Vagina (tissue), 2 donors: ENCODE measurements around the gene C13orf46. TPM values are rescaled to one million over a fixed set of nuclear protein-coding genes. Genes with fewer than 3 reads are reported as not detected.
A peak's percentile ranks its signal among the peaks of the same experiment; 100 is the strongest.

Experiments
- DNase-seq, 2 donors: peaks; one replicate each; pipeline ENCODE4 v3.0.0-alpha.2; 2017; ENCODE audit errors: extremely low spot score in 2 of 2
- H3K27ac ChIP-seq: fragments of 200-600 bp; sonication (generic); one replicate; pipeline ENCODE4 v1.5.1; 2019
- H3K27me3 ChIP-seq: fragments of 200-600 bp; sonication (generic); one replicate; pipeline ENCODE4 v1.5.1; 2019
- H3K36me3 ChIP-seq, 2 donors: fragments of 200-600 bp; sonication (generic); one replicate each; pipeline ENCODE4 v1.5.1; 2017 to 2019
- H3K4me1 ChIP-seq: fragments of 200-600 bp; sonication (generic); one replicate; pipeline ENCODE4 v1.5.1; 2019
- H3K4me3 ChIP-seq, 2 donors: fragments of 200-600 bp; sonication (generic); 1 replicate in 1 of 2; 2 replicates in 1 of 2; pipeline ENCODE4 v1.5.1; 2016 to 2019
- H3K9me3 ChIP-seq: fragments of 200-600 bp; sonication (generic); one replicate; pipeline ENCODE4 v1.5.1; 2019
- POLR2A ChIP-seq, 2 donors: fragments of 450-650 bp; IDR thresholded peaks; one replicate each; pipeline ENCODE4 v1.6.1; 2017; ENCODE audit warnings: antibody characterized with exemption in 2 of 2, mild to moderate bottlenecking in 2 of 2, moderate library complexity in 2 of 2
- POLR2AphosphoS5 ChIP-seq, 2 donors: sonication (generic); formaldehyde crosslinking; IDR thresholded peaks; one replicate each; pipeline ENCODE4 v1.9.0; 2017; ENCODE audit warnings: antibody characterized with exemption in 2 of 2, mild to moderate bottlenecking in 2 of 2, low read depth in 1 of 2; ENCODE audit not compliant: insufficient read depth in 1 of 2
- intact Hi-C: fragments of 100-400 bp; cut with DNase I; formaldehyde crosslinking; loops from one replicate; pipeline ENCODE4 v1.15.1; 2023
- total RNA-seq: library from RNA; depleted of rRNA; stranded (reverse); fragments of >200 nt; gene quantifications from one replicate; pipeline ENCODE4 v1.2.3, GENCODE V29; 2016
- TF ChIP-seq, protein P1 (sequence below), 3 experiments: fragments of 450-650 bp in 2 of 3; fragments of 200-600 bp in 1 of 3; sonication (generic) in 1 of 3; IDR thresholded peaks; one replicate each; pipeline ENCODE4 v1.5.1; 2017 to 2019; ENCODE audit warnings: antibody characterized with exemption in 3 of 3, mild to moderate bottlenecking in 2 of 3, moderate library complexity in 2 of 3

C13orf46 gene
- total RNA-seq, 1 donor from 2014 or later, result not detected

DNA sequence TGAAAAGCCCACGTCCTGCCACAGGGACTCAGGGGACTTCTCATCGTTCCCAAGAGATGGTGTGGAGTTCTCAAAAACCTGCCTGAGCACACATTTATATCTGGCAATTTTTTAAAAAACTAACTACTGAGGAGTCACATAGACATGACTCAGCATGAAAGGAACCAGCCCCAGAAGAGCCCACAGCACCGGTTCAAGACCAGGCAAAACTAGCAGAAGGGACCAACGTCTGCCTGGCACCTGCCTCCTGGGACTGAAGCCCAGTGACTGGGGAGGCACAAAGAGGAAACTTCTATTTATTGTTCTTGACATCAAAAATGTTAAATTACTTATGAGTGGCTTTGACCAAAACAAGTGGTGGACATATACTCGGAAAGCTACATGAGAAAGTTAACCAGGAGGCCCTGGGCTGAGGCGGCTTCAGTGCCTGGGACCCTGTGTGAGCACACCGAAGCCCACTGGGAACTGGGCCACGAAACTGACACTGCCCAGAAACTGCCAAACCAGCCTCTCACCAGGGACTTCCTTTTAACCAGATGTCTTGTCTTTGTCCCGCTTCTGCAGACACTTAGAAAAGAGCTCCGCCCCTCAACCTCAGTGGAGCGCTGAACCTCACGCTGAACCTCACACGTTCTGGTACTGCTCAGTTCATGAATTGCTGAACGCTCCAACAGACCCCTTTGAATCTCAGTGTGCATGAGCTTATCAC lies 25.7 kb downstream of the C13orf46 start:
- TF ChIP-seq POLR2A (IDR thresholded peaks at IDR 0.05), result no peak
- TF ChIP-seq POLR2AphosphoS5 (IDR thresholded peaks at IDR 0.05; ENCODE audit: insufficient read depth in 1 of 2, low read depth in 1 of 2), result no peak
- TF ChIP-seq, protein P1, sequence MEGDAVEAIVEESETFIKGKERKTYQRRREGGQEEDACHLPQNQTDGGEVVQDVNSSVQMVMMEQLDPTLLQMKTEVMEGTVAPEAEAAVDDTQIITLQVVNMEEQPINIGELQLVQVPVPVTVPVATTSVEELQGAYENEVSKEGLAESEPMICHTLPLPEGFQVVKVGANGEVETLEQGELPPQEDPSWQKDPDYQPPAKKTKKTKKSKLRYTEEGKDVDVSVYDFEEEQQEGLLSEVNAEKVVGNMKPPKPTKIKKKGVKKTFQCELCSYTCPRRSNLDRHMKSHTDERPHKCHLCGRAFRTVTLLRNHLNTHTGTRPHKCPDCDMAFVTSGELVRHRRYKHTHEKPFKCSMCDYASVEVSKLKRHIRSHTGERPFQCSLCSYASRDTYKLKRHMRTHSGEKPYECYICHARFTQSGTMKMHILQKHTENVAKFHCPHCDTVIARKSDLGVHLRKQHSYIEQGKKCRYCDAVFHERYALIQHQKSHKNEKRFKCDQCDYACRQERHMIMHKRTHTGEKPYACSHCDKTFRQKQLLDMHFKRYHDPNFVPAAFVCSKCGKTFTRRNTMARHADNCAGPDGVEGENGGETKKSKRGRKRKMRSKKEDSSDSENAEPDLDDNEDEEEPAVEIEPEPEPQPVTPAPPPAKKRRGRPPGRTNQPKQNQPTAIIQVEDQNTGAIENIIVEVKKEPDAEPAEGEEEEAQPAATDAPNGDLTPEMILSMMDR (IDR thresholded peaks at IDR 0.05), result no peak
- DNase-seq, result no peak
- Histone ChIP-seq H3K36me3 (no peaks in the 10 kb centered on the region), H3K27ac (no peak overlapping the region), H3K4me1 (peaks cover 21% of the 10 kb centered on the region), H3K9me3 (no peaks in the 10 kb centered on the region), H3K4me3 (no peak overlapping the region), H3K27me3 (no peaks in the 10 kb centered on the region)
- intact Hi-C loops, result no loop called here

DNA sequence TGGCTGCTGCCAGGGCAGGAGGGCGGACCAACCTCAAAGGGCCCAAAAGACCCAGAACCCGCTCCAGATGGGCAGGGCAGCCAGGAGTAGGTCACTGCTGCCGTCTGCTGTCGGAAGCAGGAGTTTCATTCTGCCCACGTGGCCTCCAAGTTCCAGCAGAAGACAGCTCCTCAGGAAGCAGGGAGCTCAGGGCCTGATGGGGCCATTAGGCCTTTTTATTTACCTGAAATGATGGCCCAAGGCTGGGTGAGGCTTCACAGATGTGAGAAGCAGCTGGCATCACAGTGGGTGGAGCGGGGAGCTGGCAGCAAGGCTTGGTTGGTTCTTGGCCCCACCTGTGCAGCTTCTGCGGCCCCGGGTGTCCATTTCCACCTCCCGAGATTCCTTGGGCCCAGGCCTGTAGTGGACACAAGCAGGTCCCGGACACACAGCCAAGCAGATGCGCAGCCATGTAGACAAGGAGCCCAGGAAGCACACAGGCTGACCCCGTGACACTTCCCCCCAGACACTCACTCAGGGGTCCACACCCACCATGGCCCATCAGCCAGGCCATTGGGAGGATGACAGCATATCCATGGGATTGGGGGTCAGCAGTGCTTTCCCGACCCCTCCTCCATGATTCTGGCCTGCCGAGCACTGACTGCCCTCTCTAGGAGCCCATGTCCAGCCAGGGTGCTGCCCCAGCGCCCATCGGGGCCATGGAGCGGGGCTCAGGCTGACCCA lies 26.4 kb downstream of the C13orf46 start:
- no peak for DNase-seq

DNA sequence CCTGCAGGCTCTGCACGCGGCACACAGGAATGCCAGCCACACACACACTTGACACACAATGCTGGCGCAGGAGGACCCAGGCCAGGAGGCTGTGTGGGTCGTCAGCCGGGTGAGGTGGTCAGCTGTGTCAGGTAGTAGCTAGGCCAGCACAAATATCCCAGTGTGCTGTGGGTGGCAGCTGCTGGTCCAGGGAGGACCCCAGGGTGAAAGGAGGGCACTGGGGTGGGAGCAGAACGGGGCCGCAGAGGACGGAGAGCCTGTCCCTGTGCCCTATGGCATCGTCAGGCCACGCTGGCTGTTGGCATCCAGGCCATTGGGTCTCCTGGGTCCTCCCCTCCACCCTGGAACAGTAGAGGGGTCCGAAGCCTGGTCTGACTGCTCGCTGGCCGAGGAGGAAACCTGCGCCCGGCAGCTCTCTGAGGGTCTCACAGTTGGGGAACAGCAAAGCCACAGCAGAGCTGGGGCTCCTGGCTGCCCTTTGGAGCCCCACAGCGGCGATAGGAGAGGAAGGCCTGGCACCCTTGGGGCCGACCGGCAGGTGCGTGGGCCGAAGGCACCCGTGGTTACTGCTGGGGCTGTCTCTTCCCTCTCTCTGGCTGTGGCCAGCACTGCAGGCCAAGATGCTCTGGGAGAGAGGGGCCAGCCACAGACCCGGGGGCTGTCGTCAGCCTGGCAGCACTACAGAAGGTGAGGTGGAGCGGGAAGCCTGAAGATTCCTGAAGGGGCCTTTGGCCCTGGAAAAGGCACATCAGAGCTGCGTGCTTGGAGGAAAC lies 27.3 kb downstream of the C13orf46 start:
- no peaks in the 10 kb centered on the region for H3K9me3 ChIP-seq
- H3K4me1 ChIP-seq, result peaks cover 19% of the 10 kb centered on the region
- H3K27me3 ChIP-seq, result no peaks in the 10 kb centered on the region
- intact Hi-C loops, result no loop called here
- H3K27ac ChIP-seq, result peak overlapping the region; percentile 35
- no peaks in the 10 kb centered on the region for H3K36me3 ChIP-seq
- TF ChIP-seq POLR2A (IDR thresholded peaks at IDR 0.05) (no peak), POLR2AphosphoS5 (IDR thresholded peaks at IDR 0.05; ENCODE audit: insufficient read depth in 1 of 2, low read depth in 1 of 2) (no peak)
- no peak overlapping the region for H3K4me3 ChIP-seq
- no peak for DNase-seq

More for the DNA sequence above, 26.4 kb downstream of the C13orf46 start:
- Histone ChIP-seq H3K4me1 (peaks cover 21% of the 10 kb centered on the region), H3K4me3 (no peak overlapping the region), H3K9me3 (no peaks in the 10 kb centered on the region), H3K27me3 (no peaks in the 10 kb centered on the region), H3K36me3 (no peaks in the 10 kb centered on the region), H3K27ac (peak overlapping the region; percentile 35)
- TF ChIP-seq POLR2AphosphoS5 (IDR thresholded peaks at IDR 0.05; ENCODE audit: insufficient read depth in 1 of 2, low read depth in 1 of 2), result peak in 1 of 2 donors; percentile 25
- TF ChIP-seq, protein P1 (IDR thresholded peaks at IDR 0.05), result peak in 2 of 3 experiments; percentile 46 to 83
- no peak for TF ChIP-seq POLR2A (IDR thresholded peaks at IDR 0.05)
- intact Hi-C loops, result no loop called here

DNA sequence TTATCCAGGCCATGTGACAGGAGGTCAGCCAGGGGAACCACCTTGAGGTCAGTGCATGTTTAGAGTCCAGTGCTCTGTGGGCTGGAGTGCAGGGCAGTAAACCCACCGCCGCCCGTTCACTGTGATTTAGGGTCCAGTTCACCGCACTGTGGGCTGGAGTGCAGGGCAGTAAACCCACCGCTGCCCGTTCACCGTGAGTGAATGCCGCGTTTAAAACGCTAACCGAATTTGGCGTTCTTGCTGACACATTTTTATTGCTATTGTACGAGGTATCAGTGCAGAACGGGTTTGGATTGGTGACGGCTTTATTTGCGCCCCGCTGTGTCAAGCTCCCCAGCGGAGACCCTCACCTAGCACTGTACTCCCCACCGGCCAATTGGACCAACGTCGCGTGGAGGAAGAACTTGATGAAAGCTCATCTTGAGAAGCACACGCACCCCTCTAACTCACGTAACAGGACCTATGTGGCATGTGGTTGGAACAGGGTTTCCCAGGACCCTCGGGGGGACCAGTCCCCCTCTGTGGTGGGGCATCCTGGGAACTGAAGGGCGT lies 27.9 kb downstream of the C13orf46 start:
- Histone ChIP-seq H3K36me3 (no peaks in the 10 kb centered on the region), H3K9me3 (no peaks in the 10 kb centered on the region), H3K4me3 (no peak overlapping the region), H3K27ac (peak overlapping the region; percentile 35), H3K4me1 (peaks cover 12% of the 10 kb centered on the region), H3K27me3 (no peaks in the 10 kb centered on the region)
- no peak for DNase-seq
- intact Hi-C loops, result no loop called here
- TF ChIP-seq POLR2A (IDR thresholded peaks at IDR 0.05), result no peak
- TF ChIP-seq, protein P1 (IDR thresholded peaks at IDR 0.05), result no peak

DNA sequence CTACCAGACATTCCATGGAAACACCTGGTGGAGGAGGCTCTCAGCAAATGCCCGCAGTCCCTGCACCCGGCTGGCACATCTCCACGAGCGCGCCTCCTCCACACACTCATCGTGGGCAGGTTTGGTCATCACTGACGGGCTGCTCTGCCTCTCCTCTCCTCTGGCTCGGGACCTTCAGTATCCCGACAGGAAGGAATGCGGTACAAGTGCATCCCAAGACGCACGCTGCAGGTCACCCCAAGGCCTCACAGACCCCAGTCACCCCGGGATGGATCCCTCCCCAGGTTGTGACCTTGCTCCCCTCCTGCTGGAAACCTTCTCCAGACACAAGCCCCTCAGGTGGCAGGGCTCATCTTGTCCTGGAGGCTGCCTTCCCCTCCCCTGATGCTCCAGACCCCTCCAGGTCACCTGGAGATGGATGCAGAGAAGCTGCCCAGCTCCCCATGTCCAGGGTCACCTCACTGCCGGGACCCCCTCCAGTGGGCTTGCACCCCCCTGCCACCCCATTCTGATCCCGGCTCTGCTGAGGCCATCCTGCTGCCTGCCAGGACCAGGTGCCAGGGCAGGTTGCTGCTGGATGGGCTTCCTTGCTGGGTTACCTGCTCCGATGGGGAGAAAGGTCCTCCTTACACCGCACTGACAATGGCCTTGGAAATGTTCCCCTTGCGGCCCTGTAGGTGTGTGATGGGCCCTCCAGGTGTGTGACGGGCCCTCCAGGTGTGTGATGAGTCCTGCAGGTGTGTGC lies 29.9 kb downstream of the C13orf46 start:
- Histone ChIP-seq H3K4me1 (peaks cover 10% of the 10 kb centered on the region), H3K27ac (no peak overlapping the region), H3K36me3 (no peaks in the 10 kb centered on the region), H3K9me3 (no peaks in the 10 kb centered on the region), H3K4me3 (no peak overlapping the region), H3K27me3 (no peaks in the 10 kb centered on the region)
- no peak for TF ChIP-seq POLR2A (IDR thresholded peaks at IDR 0.05)
- TF ChIP-seq POLR2AphosphoS5 (IDR thresholded peaks at IDR 0.05; ENCODE audit: insufficient read depth in 1 of 2, low read depth in 1 of 2), result no peak
- TF ChIP-seq, protein P1 (IDR thresholded peaks at IDR 0.05), result no peak
- no peak for DNase-seq
- intact Hi-C loops, result no loop called here
